Measurements from ENCODE around the gene RSRC1. TPM values are rescaled to one million over a fixed set of nuclear protein-coding genes. Genes with fewer than 3 reads are reported as not detected.

The RSRC1 gene
- total RNA-seq, 1 experiment from 2014 or later: 60.3 TPM

- ChIA-PET POLR2A (ENCODE audit: unreplicated experiment) (interaction anchor here (0.7 kb wide), 1 partner anchor 1032 kb away, joined by 3 read pairs; no protein-coding TSS in a partner anchor), CTCF (no interaction called here)
- Histone ChIP-seq H3K27me3 (ENCODE audit: insufficient read depth, low read depth) (no peaks in the 10 kb centered on the region), H3K9me3 (ENCODE audit: insufficient read depth, low read depth) (no peaks in the 10 kb centered on the region), H4K20me1 (ENCODE audit: insufficient read depth) (no peaks in the 10 kb centered on the region), H3K9me2 (ENCODE audit: insufficient read depth) (no peaks in the 10 kb centered on the region), H2AFZ (no peak overlapping the region), H3K79me2 (ENCODE audit: low read depth) (peaks cover 20% of the 10 kb centered on the region), H3F3A (ENCODE audit: insufficient read depth, low read depth) (peaks cover 13% of the 10 kb centered on the region), H3K4me3 (no peak overlapping the region), H3K27ac (peak overlapping the region; percentile 64), H3K36me3 (ENCODE audit: low read depth) (0 out of 2 replicates have a peak, but pooled peaks cover 5% of the 10 kb centered on the region), H3K4me2 (peak overlapping the region; percentile 13), H3K4me1 (replicated peaks; ENCODE audit: insufficient read depth) (peaks cover 21% of the 10 kb centered on the region)
- TF ChIP-seq EZH2 (IDR thresholded peaks at IDR 0.05; ENCODE audit: low read depth) (no peak), CTCF (conservative IDR thresholded peaks at IDR 0.05) (no peak)
- BruUV-seq (replicated peaks): no TSS peak
- intact Hi-C loops (cut with micrococcal nuclease; ENCODE audit: unreplicated experiment): loop anchor here (2.0 to 5.0 kb wide), 2 partner anchors 57 to 381 kb away; partner anchors contain the start of gene RSRC1
- DNase-seq: peak; percentile 38 to 92
Observed at GRCh38 chr3:158167737-158168557, 58.1 kb downstream of the RSRC1 start.

GRCh38 chr3:158169091-158169491 is 59.2 kb downstream of the RSRC1 start:
- H3K4me3 ChIP-seq: no peak overlapping the region
- H3K27me3 ChIP-seq (ENCODE audit: insufficient read depth, low read depth): no peaks in the 10 kb centered on the region
- 0 out of 2 replicates have a peak, but pooled peaks cover 5% of the 10 kb centered on the region for H3K36me3 ChIP-seq (ENCODE audit: low read depth)
- H3K9me2 ChIP-seq (ENCODE audit: insufficient read depth): no peaks in the 10 kb centered on the region
- H3K4me2 ChIP-seq: no peak overlapping the region
- intact Hi-C loops (cut with micrococcal nuclease; ENCODE audit: unreplicated experiment): loop anchor here (2.0 to 5.0 kb wide), 2 partner anchors 58 to 382 kb away; partner anchors contain the start of gene RSRC1
- peaks cover 20% of the 10 kb centered on the region for H3K79me2 ChIP-seq (ENCODE audit: low read depth)
- H3K4me1 ChIP-seq (replicated peaks; ENCODE audit: insufficient read depth): peaks cover 21% of the 10 kb centered on the region
- H3F3A ChIP-seq (ENCODE audit: insufficient read depth, low read depth): peaks cover 13% of the 10 kb centered on the region
- BruUV-seq (replicated peaks): no TSS peak
- H2AFZ ChIP-seq: no peak overlapping the region
- H4K20me1 ChIP-seq (ENCODE audit: insufficient read depth): no peaks in the 10 kb centered on the region
- ChIA-PET CTCF (no interaction called here), POLR2A (ENCODE audit: unreplicated experiment) (interaction anchor here (0.7 kb wide), 1 partner anchor 1610 kb away, joined by 6 read pairs; no protein-coding TSS in a partner anchor)
- peak in 1 of 2 experiments; percentile 1 for DNase-seq
- H3K9me3 ChIP-seq (ENCODE audit: insufficient read depth, low read depth): no peaks in the 10 kb centered on the region
- H3K27ac ChIP-seq: no peak overlapping the region; the same call in 1 of the 2 replicates
- TF ChIP-seq EZH2 (IDR thresholded peaks at IDR 0.05; ENCODE audit: low read depth): no peak

GRCh38 chr3:158181096-158181495 is 71.2 kb downstream of the RSRC1 start:
- Histone ChIP-seq H3K9me2 (ENCODE audit: insufficient read depth) (no peaks in the 10 kb centered on the region), H3K27ac (no peak overlapping the region), H3K79me2 (ENCODE audit: low read depth) (0 out of 2 replicates have a peak, but pooled peaks cover 4% of the 10 kb centered on the region), H2AFZ (no peak overlapping the region), H4K20me1 (ENCODE audit: insufficient read depth) (no peaks in the 10 kb centered on the region), H3K4me1 (replicated peaks; ENCODE audit: insufficient read depth) (no peaks in the 10 kb centered on the region), H3K4me3 (no peak overlapping the region), H3K9me3 (ENCODE audit: insufficient read depth, low read depth) (no peaks in the 10 kb centered on the region; the same call in 1 of the 2 replicates), H3K36me3 (ENCODE audit: low read depth) (0 out of 2 replicates have a peak, but pooled peaks cover 3% of the 10 kb centered on the region), H3F3A (ENCODE audit: insufficient read depth, low read depth) (peaks cover 5% of the 10 kb centered on the region; the same call in 1 of the 2 replicates), H3K27me3 (ENCODE audit: insufficient read depth, low read depth) (no peaks in the 10 kb centered on the region), H3K4me2 (no peak overlapping the region)
- ChIA-PET CTCF (no interaction called here), POLR2A (ENCODE audit: unreplicated experiment) (no interaction called here)
- TF ChIP-seq CTCF (conservative IDR thresholded peaks at IDR 0.05): no peak
- TF ChIP-seq EZH2 (IDR thresholded peaks at IDR 0.05; ENCODE audit: low read depth): no peak
- intact Hi-C loops (cut with micrococcal nuclease; ENCODE audit: unreplicated experiment): no loop called here
- no peak for DNase-seq
- BruUV-seq (replicated peaks): no TSS peak

Measured in PC-9 (cell line).